Measurements from ENCODE around the gene FRRS1. TPM values are rescaled to one million over a fixed set of nuclear protein-coding genes. Genes with fewer than 3 reads are reported as not detected.

FRRS1 gene
- total RNA-seq, 1 experiment from 2014 or later, result 14.8 TPM

DNA sequence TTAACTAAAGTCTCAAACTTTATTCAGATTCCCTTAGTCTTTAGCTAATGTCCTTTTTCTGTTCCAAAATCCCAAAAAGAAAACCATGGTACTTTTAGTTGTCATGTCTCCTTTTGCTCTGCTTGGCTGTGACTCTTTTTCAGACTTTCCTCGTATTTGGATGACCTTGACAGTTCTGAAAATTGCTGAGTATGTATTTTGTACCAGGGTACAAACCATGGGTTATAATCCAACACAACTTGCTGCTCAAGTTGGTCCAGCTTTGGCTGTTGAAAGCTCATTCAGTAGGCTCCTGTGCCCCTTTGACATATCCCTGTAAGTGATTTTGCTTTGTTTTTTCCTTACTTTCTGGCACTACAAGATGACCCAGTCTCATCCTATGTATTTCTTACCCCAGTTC lies 68.9 kb downstream of the FRRS1 start:
- no peak for DNase-seq (ENCODE audit: low spot score)
- in situ Hi-C loops (cut with HindIII; ENCODE audit: low sequenced_read_pairs), result no loop called here

DNA sequence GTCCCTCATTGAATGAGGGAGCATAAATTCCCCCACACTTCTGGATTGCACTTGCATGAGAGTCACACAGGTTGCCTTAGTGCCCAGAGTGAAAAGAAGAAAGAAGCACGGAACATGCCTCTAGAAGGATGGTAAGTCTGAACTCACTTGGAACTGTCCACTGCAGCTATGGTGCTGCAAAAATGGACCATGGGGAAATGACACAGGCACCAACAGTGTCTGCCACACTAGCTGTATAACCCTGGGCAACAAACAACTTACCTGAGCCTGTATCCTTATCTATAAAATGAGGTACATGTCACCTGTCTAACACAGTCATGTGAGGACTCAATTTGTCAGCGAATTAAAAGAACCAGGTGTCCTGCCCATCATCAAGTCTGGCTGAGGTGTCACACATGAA lies 69.8 kb downstream of the FRRS1 start:
- in situ Hi-C loops (cut with HindIII; ENCODE audit: low sequenced_read_pairs), result no loop called here
- no peak for DNase-seq (ENCODE audit: low spot score)

DNA sequence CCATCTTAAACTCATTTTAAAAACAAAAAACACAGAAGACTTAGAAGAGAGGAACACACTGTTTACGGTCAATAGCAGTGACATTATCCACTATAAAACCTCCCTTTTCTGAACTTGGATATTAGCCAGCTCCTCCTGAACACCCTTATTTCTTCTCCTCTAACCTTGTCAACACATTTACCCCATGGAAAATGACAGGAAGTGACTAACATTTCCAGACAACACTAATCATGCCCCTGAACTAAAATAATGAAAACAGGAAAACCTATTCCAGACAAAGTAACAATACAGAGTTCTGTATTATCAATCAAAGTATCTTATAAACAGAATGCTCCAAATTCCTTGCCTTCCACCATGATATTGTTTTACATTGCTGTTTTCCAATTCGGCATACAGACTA lies 75.3 kb downstream of the FRRS1 start:
- DNase-seq (ENCODE audit: low spot score), result no peak
- in situ Hi-C loops (cut with HindIII; ENCODE audit: low sequenced_read_pairs), result no loop called here

DNA sequence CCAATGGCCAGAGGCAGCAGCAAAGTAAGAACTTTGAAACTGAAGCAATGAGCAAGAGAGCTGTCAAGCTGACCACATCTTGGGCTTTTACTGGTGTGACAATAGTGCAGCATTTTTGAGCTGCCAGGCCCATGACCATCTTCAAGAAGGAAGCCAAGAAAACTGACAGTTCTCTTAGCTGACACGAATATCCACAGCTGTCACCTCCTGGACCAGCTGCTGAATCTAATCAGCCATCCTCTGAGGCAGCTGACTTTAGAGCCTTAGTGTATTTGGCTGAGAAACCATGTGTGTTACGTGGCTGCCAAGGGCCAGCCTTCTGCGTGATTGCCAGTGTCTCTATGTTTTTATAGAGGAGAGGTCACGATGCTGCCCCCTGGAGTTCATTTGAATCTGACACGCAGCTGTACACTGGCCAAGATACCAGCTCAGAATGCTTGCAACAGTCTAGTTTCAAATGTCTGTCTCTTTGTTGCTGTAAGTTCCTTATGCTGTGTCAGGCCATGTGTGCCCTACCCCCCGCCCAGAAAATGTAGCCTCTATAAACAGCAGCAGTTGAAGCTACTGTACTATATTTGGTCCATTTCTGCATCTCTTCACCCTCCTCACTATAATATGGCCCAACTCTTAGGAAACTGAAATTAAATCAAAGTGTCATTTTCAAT lies 80.8 kb downstream of the FRRS1 start:
- in situ Hi-C loops (cut with HindIII; ENCODE audit: low sequenced_read_pairs), result no loop called here
- DNase-seq (ENCODE audit: low spot score), result peak; percentile 25

DNA sequence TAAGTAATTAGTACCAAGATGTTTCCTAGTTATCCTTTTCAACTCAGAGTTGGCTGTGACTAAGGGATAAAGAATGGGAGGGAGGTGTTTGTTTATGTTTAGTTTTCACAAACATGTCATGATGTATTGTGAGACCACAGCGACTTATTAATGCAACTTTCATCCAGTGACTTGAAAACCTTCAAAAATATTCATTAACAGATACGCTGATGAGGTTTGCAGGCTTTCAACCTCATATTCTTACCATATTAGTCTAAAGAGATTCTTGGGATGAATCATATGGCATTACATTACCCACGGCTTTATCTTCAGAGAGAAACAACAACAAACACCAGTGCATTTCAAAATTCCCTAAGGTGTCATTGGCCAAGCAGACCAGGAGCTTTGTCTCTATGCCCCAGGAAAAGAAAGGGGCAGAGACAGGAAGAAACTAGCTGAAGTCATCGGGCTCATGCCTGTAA lies 84.1 kb downstream of the FRRS1 start:
- DNase-seq (ENCODE audit: low spot score), result no peak
- in situ Hi-C loops (cut with HindIII; ENCODE audit: low sequenced_read_pairs), result no loop called here

DNA sequence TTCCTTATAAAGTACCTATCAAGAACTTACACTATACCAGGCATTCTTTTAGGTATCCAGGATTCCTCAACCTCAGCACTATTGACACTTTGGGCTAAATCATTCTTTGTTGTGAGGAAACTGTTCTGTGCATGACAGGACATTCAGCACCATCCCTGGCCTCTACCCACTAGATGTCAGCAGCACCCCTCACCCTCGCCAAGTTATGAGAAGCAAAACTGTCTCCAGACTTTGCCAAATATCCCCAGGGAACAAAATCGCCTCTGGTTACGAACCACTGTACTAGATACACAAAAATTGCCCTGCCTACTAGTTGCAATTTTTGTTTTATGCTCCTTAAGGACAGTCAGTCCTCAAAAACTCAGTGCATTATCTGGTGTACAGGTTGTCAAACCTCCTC lies 84.9 kb downstream of the FRRS1 start:
- DNase-seq (ENCODE audit: low spot score), result no peak
- in situ Hi-C loops (cut with HindIII; ENCODE audit: low sequenced_read_pairs), result no loop called here

DNA sequence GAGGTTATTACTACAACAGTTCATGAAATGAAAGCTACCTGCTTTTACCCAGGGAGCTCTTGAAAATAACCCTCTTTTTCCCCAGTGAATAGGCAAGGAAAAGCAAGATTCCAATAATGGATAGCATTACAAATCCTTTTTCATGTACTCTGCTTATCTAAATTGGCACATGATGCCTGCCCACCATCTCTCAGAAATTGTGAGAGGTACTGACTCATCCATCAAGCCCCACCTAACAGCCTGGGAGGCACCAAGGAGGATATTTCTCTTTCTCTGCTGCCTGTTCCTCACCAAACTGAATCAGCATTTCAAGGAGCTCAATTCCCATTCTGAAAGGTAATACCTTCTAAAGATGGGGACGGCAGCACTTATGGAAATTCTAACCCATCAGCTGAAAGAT lies 86.2 kb downstream of the FRRS1 start:
- no peak for DNase-seq (ENCODE audit: low spot score)
- in situ Hi-C loops (cut with HindIII; ENCODE audit: low sequenced_read_pairs), result no loop called here

DNA sequence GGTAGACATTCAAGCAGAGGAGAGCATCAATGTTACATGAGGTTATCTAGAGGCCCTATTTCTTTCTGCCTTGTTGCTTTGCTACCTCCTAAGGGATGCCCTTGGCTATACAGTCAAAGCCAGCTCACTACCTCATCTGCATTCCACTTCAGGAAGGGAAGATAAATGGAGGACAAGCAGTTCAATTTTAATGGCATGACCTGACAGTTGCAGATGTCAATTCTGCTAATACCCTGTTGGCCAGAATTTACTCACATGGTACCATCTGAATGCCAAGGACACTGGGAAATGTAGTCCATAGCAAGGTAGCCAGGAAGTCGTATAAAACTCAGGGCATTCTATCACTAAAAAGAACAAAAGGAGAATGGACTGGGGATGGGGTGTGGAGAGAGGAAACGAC lies 89.0 kb downstream of the FRRS1 start:
- no peak for DNase-seq (ENCODE audit: low spot score)
- in situ Hi-C loops (cut with HindIII; ENCODE audit: low sequenced_read_pairs), result no loop called here

DNA sequence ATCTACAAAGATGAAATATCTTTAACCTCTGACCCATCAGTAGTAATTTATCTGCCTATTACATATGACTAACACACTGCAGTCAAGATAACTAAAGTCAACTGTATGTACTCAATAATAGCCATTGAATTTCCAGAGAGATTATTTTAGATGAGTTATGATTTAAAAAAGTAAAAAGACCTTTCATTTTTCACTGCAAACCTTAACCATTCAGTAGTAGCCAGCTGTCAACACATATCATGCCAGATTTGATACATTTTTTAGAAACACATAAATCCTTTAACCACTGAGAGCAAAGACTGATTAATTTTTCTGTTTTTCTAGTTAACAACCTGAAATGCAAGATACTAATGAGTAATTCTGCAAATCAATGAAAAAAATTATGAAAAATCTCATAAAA lies 89.6 kb downstream of the FRRS1 start:
- in situ Hi-C loops (cut with HindIII; ENCODE audit: low sequenced_read_pairs), result no loop called here
- no peak for DNase-seq (ENCODE audit: low spot score)

DNA sequence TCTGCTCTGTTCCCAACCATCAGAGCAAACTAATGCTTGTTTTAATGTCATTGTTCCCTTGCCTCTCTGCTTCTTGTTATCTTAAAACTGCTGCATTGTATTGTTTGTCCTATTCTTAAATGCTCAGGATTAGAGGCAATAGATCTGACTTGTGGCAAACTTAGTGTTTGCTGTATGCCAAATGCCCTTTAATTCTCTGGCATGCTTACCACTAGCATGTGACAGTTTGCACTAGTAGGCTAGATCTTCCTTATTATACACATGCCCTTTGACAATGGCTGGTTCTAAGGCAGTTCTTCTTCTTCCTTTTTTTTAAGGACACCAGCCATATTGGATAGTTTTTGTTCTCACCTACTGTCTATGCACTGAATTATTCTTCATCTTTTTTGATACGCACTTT lies 90.4 kb downstream of the FRRS1 start:
- in situ Hi-C loops (cut with HindIII; ENCODE audit: low sequenced_read_pairs), result no loop called here
- DNase-seq (ENCODE audit: low spot score), result no peak

DNA sequence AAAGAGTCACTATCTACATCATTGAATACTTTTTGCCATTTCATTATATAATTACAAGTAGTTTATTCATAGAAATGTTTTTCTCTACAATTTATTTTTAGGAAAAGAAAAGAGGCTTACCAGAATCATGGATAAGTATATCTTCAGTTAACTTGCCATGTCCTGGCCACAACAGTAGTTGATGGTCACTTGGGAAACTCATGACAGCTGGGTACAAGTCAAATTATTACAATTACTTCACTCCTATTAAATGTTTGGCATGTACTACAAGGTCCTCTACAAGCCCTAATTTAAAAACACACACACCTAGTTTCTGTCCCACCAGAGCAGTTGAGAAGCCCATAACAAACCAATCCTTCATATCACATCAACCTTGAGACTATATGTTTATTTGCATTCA lies 91.1 kb downstream of the FRRS1 start:
- in situ Hi-C loops (cut with HindIII; ENCODE audit: low sequenced_read_pairs), result no loop called here
- no peak for DNase-seq (ENCODE audit: low spot score)

DNA sequence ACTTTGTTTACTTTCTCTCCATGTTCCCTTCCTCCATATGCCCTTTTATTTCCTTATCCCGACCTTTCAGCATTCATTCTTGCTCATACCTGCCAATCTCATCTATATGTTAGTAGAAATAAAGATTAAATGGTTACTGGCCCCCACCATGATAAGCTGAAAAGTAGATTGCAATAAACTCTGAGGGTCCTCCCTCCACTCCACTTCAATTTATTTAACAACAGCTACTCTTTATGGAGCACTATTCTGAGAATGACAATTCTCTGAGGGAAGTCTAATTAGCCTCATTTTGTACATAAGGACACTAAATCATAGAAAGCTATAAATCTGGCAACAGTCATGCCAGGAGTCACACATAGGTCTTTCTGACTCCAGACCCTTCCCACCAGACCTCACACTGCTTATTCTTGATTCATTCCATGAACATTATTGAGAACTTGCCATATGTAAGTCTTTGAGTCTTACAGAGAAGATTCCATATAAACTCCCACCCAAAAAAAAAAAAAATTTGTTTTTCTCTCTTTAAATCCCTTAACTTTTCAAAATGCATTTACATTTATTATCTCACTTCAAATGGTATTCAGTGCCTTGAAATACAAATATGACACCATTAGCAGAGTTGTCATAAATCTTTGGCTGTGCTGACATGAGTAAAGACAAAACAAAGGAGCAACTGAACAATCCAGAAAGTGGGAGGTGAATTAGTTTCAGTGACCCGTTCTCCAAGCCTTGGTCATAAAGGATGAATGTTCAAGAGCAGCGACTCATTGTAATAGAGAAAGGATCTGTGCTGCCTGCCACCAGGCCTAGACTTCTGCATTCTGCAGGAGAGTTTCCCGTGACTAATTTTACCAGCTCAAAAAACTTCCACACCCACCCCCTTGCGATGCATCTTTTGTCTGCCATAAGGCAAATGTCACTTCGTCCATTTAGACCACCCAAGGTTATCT lies 92.0 kb downstream of the FRRS1 start:
- no peak for DNase-seq (ENCODE audit: low spot score)
- in situ Hi-C loops (cut with HindIII; ENCODE audit: low sequenced_read_pairs), result no loop called here

DNA sequence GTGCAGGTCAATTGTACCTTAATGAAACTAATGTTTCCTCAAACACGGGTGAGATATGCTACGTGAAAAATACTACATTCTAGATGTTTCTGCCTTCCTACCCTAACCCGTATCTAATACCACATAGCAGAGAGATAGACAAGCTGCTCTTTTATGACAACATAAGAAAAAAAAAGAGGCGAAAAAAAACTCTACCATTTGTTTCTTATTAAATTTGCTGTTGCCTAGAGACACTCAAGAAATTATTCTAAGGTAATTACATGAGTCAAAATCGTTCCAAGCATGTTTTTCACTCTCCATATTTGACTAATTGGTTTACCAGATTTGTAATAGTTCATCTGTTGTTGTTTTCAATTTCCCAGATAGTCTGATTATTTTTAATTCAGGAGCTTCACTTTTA lies 93.1 kb downstream of the FRRS1 start:
- in situ Hi-C loops (cut with HindIII; ENCODE audit: low sequenced_read_pairs), result no loop called here

DNA sequence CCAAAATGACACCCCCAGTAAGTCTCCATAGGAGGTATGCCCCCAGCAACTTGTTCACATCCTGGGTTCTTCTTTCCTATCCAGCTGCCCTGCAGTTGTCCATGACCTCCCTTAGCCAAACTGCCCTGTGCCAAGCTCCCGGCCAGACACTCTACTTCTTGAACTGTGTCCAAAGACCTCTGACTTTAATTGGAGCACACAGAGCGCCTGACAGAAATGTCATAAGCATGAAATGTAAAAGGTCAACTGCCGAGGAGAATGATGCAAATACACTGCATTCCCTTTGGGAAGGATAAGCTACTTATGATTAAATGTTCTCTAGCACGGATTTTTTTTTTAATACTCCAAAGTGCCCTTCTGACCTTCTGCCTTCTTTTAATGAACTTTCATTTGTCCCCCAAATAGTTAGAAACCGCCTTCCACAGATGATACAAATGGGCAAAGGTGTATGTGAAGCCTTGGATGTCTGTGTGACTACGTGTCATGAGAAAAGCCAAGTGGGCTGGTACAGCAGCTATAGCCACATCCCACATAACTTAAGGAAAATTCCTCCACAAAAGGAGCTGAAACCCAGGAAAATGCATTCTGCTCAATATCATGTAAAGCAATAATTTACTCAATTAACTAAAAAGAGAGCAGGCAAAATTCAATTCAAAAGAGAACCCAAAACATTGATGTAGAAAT lies 93.8 kb downstream of the FRRS1 start:
- in situ Hi-C loops (cut with HindIII; ENCODE audit: low sequenced_read_pairs), result no loop called here
- no peak for DNase-seq (ENCODE audit: low spot score)

More for the DNA sequence above, 93.1 kb downstream of the FRRS1 start:
- no peak for DNase-seq (ENCODE audit: low spot score)

DNA sequence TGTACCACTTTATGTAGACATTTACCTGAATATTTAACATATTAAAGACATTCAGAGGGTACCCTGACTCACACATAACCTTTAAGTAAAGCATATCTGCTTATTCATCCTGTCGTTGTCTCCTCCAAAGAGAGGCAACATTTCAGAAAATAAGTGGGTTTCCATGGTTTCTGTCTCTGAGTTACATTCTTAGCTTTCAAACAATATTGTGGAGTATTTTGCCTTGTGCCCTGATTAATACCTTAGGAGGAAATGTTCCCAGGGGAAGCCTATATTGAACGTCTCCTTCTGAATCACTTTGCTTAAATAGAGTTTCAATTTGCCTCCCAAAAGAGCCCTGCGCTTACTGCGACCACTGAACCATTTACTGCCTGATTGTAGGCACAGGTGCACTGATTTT lies 94.4 kb downstream of the FRRS1 start:
- in situ Hi-C loops (cut with HindIII; ENCODE audit: low sequenced_read_pairs), result no loop called here
- DNase-seq (ENCODE audit: low spot score), result no peak

DNA sequence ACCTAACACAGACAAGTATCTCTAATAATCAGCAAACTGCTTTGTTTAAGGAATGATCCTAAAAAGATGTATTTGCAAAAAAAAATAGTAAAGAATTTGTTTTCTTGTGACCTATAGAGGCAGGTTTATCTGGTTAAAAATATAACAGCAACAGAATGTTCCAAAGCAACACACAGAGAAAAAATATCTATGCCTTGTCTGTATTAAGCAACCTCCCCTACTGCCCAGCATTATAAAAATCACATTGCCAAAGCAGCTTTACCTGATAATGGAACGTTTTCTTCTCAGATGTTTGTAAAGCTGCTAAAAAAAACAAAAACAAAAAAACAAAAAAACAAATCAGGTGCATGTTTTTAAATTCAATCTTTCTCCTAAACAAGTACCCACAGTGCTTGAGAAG lies 95.9 kb downstream of the FRRS1 start:
- DNase-seq (ENCODE audit: low spot score), result no peak
- in situ Hi-C loops (cut with HindIII; ENCODE audit: low sequenced_read_pairs), result no loop called here

DNA sequence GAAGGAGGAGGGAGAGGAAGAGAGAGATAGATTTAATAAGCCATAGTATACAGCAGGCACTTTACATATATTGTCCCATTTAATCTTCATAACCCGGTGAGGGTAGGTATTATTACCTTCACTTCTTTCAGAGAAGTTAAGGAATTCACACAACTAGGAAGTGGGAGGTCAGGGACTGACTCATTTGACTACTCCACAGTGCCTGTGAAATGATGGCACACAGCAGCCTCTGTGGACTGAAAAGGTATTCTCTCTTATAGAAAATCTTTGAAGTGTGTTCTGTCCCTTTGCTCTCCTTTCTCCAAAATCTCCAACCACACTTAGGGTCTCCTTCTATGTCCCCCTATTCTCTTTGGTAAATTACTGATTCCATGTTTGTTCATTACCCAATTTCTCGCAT lies 96.6 kb downstream of the FRRS1 start:
- in situ Hi-C loops (cut with HindIII; ENCODE audit: low sequenced_read_pairs), result no loop called here
- DNase-seq (ENCODE audit: low spot score), result no peak

DNA sequence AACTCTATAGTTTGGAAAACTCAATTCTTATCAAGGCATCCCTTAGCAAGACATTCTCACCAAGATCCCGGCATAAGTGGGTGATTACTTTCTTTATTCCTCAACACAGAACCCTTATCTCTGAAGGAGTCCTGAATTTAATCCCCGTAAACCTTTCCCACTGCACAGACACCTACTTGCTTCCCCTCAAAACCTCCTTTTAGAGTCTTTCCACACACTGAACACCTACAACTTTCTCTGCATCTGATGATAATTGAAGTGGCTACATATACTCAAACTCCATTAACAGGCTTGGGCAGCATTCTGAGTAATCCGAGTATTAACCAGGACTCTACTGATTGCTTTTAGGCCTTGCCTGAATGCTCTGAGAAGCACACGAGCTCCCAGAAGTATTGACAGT lies 97.1 kb downstream of the FRRS1 start:
- in situ Hi-C loops (cut with HindIII; ENCODE audit: low sequenced_read_pairs), result no loop called here
- no peak for DNase-seq (ENCODE audit: low spot score)

DNA sequence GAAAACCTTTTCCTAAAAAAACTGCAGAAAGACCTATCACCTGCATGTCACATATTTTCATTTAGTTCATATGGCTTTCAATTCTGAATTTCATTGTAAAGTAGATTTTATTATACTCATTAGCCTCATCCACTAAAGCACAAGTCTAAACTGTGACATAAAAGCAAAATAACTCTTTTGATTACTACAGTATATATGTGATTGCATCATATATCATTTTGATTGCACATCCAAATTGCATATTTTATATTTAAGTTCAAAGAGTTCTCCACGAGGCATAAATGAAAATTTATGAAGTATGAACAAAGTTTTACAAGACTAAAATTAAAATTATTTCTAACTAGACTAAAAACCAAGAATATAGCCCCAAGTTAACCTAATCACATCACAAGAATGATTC lies 101.2 kb downstream of the FRRS1 start:
- in situ Hi-C loops (cut with HindIII; ENCODE audit: low sequenced_read_pairs), result no loop called here
- no peak for DNase-seq (ENCODE audit: low spot score)

DNA sequence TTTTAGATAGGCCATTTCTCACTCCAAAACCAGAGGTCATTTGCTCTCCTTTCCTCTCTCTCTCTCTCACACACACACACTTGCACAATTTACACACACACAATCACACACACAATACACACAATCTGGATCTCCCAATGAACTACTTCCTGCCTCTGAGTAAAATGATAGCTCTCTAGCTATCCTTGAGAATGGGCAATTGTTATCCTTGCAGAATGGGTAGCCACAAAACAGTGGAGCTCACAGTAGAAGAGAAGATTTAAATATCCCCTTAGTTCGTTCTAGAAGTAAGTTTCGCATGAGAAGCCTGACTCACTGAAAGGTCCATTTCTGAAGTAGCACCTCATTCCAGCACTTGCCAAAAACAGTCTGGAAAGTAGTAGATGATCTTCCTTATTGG lies 102.9 kb downstream of the FRRS1 start:
- in situ Hi-C loops (cut with HindIII; ENCODE audit: low sequenced_read_pairs), result no loop called here
- no peak for DNase-seq (ENCODE audit: low spot score)
